HepG2 (cell line): Measurements from ENCODE around the gene WDR11. TPM values are rescaled to one million over a fixed set of nuclear protein-coding genes. Genes with fewer than 3 reads are reported as not detected.
A peak's percentile ranks its signal among the peaks of the same experiment; 100 is the strongest.

Experiments used
- ARID5B ChIP-seq: IDR thresholded peaks from 2 replicates; pipeline ENCODE4 v1.4.0; 2020; ENCODE audit warnings: mild to moderate bottlenecking, missing genetic modification reagents
- NR2F6 ChIP-seq, 2 experiments: IDR thresholded peaks; 2 replicates each; pipeline ENCODE4 v1.6.1; 2016; ENCODE audit warnings: antibody characterized with exemption in 1 of 2, mild to moderate bottlenecking in 1 of 2
- PRMT3 ChIP-seq: sonication (generic); formaldehyde crosslinking; IDR thresholded peaks from 2 replicates; pipeline ENCODE4 v1.8.1; 2022; ENCODE audit warnings: low read depth, mild to moderate bottlenecking, moderate library complexity, missing genetic modification reagents, borderline replicate concordance
- RCOR2 ChIP-seq: IDR thresholded peaks from 2 replicates; pipeline ENCODE4 v1.6.1; 2016; ENCODE audit warnings: missing biosample characterization, missing genetic modification reagents
- ZMYM4 ChIP-seq: sonication (generic); formaldehyde crosslinking; IDR thresholded peaks from 2 replicates; pipeline ENCODE4 v1.8.1; 2023; ENCODE audit warnings: mild to moderate bottlenecking, missing genetic modification reagents
- ZNF276 ChIP-seq: sonication (generic); formaldehyde crosslinking; IDR thresholded peaks from 2 replicates; pipeline ENCODE4 v1.4.0; 2020; ENCODE audit warnings: mild to moderate bottlenecking, low read depth, missing genetic modification reagents
- ZNF318 ChIP-seq: sonication (generic); formaldehyde crosslinking; IDR thresholded peaks from 2 replicates; pipeline ENCODE4 v1.4.0; 2020; ENCODE audit warnings: mild to moderate bottlenecking, missing genetic modification reagents
- ZNF354B ChIP-seq: sonication (generic); formaldehyde crosslinking; IDR thresholded peaks from 2 replicates; pipeline ENCODE4 v1.8.0; 2022; ENCODE audit warnings: mild to moderate bottlenecking, missing genetic modification reagents
- ZNF460 ChIP-seq: sonication (generic); formaldehyde crosslinking; IDR thresholded peaks from 2 replicates; pipeline ENCODE4 v1.5.1; 2020; ENCODE audit warnings: missing genetic modification reagents, mild to moderate bottlenecking, borderline replicate concordance
- ZNF547 ChIP-seq: sonication (generic); formaldehyde crosslinking; IDR thresholded peaks from 2 replicates; pipeline ENCODE4 v1.5.1; 2020; ENCODE audit warnings: mild to moderate bottlenecking, missing genetic modification reagents
- ZNF644 ChIP-seq: IDR thresholded peaks from 2 replicates; pipeline ENCODE4 v1.6.1; 2016; ENCODE audit warnings: low read depth
- polyA plus RNA-seq, 8 experiments: library from polyadenylated mRNA; depleted of rRNA in 3 of 8; stranded (reverse) in 7 of 8; unstranded in 1 of 8; fragments of >200 nt; fragmentation: Illumina TruSeq in 4 of 8; extraction: Trizol in 4 of 8; gene quantifications; 2 replicates each; pipeline versions ENCODE4 v1.2.1 to v1.2.3, GENCODE V29; 2011 to 2016; ENCODE audit warnings: low read depth in 4 of 8, missing spikeins in 1 of 8, mixed read lengths in 1 of 8; ENCODE audit not compliant: insufficient read depth in 1 of 8
- total RNA-seq, 5 experiments: library from RNA; depleted of rRNA; stranded (reverse); fragments of >200 nt; fragmentation: Illumina TruSeq; extraction: Trizol; gene quantifications; 2 replicates each; pipeline ENCODE4 v1.2.3, GENCODE V29; 2016; ENCODE audit warnings: low read depth in 1 of 5
- TF ChIP-seq, protein P1 (sequence below): sonication (generic); formaldehyde crosslinking; IDR thresholded peaks from 2 replicates; pipeline ENCODE4 v1.8.0; 2022; ENCODE audit warnings: missing genetic modification reagents, mild to moderate bottlenecking, borderline replicate concordance

WDR11 gene
- total and polyA plus RNA-seq, 2 of the 13 experiments (the other 11 are each of a cell fraction or from before 2014, with no cell fraction given) = 38.0 to 45.2 TPM

GRCh38 chr10:120850911-120851865 lies at the start of gene WDR11 (continued):
- peak; percentile 80 for TF ChIP-seq ZNF276 (CRISPR knock-in tag)
- TF ChIP-seq ZNF354B = 0 out of 2 replicates have a peak, but pooled peaks have one; percentile 9
- TF ChIP-seq ZNF318 (CRISPR knock-in tag) = peak; percentile 26; the same call in 1 of the 2 replicates
- TF ChIP-seq ARID5B (CRISPR knock-in tag) = peak; percentile 72
- peak; percentile 56; the same call in 1 of the 2 replicates for TF ChIP-seq NR2F6 (IDR thresholded peaks at IDR 0.05)
- peak; percentile 65 for TF ChIP-seq NR2F6 (CRISPR knock-in tag; IDR thresholded peaks at IDR 0.05)
- peak; percentile 99 for TF ChIP-seq ZMYM4
- no peak for TF ChIP-seq ZNF460 (CRISPR knock-in tag)
- no peak for TF ChIP-seq PRMT3 (CRISPR knock-in tag)
- TF ChIP-seq ZNF547 (CRISPR knock-in tag) = no peak
- TF ChIP-seq ZNF644 (CRISPR knock-in tag) = 0 out of 2 replicates have a peak, but pooled peaks have one; percentile 13
- no peak for TF ChIP-seq RCOR2
- TF ChIP-seq, protein P1, sequence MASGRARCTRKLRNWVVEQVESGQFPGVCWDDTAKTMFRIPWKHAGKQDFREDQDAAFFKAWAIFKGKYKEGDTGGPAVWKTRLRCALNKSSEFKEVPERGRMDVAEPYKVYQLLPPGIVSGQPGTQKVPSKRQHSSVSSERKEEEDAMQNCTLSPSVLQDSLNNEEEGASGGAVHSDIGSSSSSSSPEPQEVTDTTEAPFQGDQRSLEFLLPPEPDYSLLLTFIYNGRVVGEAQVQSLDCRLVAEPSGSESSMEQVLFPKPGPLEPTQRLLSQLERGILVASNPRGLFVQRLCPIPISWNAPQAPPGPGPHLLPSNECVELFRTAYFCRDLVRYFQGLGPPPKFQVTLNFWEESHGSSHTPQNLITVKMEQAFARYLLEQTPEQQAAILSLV (CRISPR knock-in tag) = peak; percentile 91
